A673 (cell line): ENCODE measurements around the gene MRPS11.

Experiments
- CTCF ChIP-seq: fragments of 300-800, 200-600 bp; sonication (generic); conservative IDR thresholded peaks from 2 replicates; pipeline ENCODE4 v1.5.1; 2017; ENCODE audit warnings: low read depth, mild to moderate bottlenecking, antibody characterized with exemption, low read length, moderate library complexity, mixed read lengths
- EZH2 ChIP-seq: fragments of 200-600 bp; sonication (generic); IDR thresholded peaks from 2 replicates; pipeline ENCODE4 v1.6.1; 2017; ENCODE audit warnings: borderline replicate concordance, low read depth, mild to moderate bottlenecking, mixed read lengths, antibody characterized with exemption, low read length; ENCODE audit not compliant: poor library complexity, severe bottlenecking

DNA sequence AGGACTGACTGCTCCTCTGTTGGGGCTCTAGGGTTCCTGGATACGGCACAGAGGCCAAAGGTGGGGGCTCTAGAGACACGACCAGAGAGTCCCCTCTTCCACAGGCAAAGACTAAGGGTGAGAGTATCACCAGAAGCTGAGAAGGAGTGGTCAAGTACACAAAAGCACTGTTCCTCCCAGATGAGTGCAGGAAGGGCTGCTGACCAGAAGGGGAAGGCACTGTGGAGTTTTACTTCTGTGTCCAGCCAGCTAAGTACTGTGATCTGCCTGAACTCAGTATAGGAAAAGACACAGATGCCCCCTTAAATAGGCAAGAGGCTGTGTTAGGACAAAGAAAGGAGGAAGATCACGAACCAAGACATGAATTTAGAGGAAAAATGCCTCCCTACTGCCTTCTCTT lies 11.7 kb downstream of the MRPS11 start:
- TF ChIP-seq CTCF, result no peak
- no peak for TF ChIP-seq EZH2
